ENCODE results near the gene LAMA5. TPM values are rescaled to one million over a fixed set of nuclear protein-coding genes. Genes with fewer than 3 reads are reported as not detected.

LAMA5 gene
- total and polyA plus RNA-seq, 8 donors: 41.4 to 278 (median 79.6) TPM

DNA sequence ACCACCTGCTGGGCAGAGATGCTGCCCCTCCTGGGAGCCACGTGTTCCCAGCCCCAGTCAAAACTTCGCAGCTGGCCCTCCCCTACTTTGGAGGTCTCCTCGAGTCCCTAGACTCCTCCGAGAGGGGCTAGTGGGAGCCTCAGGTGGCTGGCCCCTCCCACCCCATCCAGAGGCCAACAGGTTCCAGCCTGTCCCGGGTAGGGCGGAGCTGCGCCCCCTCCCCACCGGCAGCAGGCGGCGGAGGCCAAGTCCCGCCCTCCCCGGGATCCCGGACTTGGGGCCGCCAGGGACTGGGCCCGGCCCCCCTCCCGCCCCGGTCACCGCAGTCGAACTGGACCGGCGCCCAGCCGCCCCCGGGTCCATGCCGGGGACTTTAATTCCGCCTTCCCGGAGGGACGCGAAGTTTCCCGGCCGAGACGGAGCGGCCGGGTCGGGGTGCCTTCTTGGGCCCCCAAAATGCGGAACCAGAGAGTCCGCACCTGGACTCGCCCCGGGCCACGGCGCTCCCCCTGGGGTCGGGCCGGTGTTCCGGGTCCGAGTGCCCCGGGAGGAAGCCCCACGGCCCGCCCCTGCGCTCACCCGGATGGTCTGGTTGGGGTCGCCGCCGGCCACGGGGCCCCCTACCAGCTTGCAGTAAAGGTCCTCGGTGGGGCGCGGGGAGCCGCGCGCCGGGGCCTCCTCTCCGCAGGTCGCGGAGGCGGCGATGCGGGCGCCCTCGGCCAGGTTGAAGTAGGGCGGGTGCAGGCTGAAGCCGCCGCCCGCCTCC is 559 bp downstream of the LAMA5 start:
- 0 to 10% (median 1%) methylated on average over 6 to 72 of the region's 72 CpGs for whole genome bisulfite sequencing, 5 donors
- intact Hi-C loops (cut with DNase I; ENCODE audit: low total_unique reads): no loop called here
- TF ChIP-seq, protein P1, sequence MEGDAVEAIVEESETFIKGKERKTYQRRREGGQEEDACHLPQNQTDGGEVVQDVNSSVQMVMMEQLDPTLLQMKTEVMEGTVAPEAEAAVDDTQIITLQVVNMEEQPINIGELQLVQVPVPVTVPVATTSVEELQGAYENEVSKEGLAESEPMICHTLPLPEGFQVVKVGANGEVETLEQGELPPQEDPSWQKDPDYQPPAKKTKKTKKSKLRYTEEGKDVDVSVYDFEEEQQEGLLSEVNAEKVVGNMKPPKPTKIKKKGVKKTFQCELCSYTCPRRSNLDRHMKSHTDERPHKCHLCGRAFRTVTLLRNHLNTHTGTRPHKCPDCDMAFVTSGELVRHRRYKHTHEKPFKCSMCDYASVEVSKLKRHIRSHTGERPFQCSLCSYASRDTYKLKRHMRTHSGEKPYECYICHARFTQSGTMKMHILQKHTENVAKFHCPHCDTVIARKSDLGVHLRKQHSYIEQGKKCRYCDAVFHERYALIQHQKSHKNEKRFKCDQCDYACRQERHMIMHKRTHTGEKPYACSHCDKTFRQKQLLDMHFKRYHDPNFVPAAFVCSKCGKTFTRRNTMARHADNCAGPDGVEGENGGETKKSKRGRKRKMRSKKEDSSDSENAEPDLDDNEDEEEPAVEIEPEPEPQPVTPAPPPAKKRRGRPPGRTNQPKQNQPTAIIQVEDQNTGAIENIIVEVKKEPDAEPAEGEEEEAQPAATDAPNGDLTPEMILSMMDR (IDR thresholded peaks at IDR 0.05): no peak
- no peak for TF ChIP-seq POLR2A (IDR thresholded peaks at IDR 0.05)
- no peak for TF ChIP-seq POLR2AphosphoS5 (IDR thresholded peaks at IDR 0.05)
- TF ChIP-seq EP300 (IDR thresholded peaks at IDR 0.05): no peak
- peak overlapping the region; percentile 67 to 90 (median 77) for H3K4me3 ChIP-seq
- H3K9me3 ChIP-seq: no peaks in the 10 kb centered on the region
- peaks cover 87 to 97% (median 96%) of the 10 kb centered on the region in 4 donors for H3K4me1 ChIP-seq
- peak overlapping the region; percentile 75 to 92 (median 89) for H3K27ac ChIP-seq
- H3K36me3 ChIP-seq: peaks cover 0 to 10% (median 4%) of the 10 kb centered on the region in 4 donors
- DNase-seq: peak in 1 of 2 donors; percentile 91
- peaks cover 0 to 54% (median 20%) of the 10 kb centered on the region in 3 donors for H3K27me3 ChIP-seq

DNA sequence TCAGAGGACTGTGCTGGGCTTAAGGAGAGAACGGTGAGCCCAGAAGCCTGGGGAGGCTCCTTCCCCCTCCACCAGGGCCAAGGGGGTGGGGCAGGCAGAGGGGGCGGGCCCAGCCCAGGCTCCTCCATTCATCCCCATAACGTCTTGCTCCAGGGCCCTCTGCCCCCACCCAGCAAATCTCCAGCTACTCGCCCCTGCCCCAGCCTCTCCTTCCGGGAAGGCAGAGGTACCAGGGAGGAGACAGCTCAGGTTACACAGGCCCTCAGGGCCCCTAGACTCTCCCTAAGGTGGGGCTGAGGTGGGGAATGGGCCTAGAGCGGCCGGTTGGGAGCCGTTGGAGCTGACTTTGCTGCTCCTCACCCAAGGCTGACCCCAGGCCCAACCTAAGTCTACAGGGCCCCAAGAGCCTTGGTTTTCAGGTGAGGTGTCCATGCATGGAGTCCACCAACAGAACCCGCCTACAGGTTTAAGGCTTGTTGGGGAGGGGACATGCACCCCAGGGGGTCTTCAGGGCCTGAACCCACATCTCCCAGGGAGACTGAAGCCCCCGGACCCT is 1.2 kb downstream of the LAMA5 start:
- DNase-seq: peak in 1 of 2 donors; percentile 89
- Histone ChIP-seq H3K27me3 (peaks cover 0 to 50% (median 20%) of the 10 kb centered on the region in 3 donors), H3K4me1 (peaks cover 92 to 97% (median 96%) of the 10 kb centered on the region in 4 donors), H3K9me3 (no peaks in the 10 kb centered on the region), H3K27ac (peak overlapping the region; percentile 75 to 92 (median 89)), H3K4me3 (peak overlapping the region; percentile 67 to 90 (median 77)), H3K36me3 (peaks cover 0 to 14% (median 4%) of the 10 kb centered on the region in 4 donors)
- TF ChIP-seq, protein P1 (IDR thresholded peaks at IDR 0.05): no peak
- TF ChIP-seq EP300 (IDR thresholded peaks at IDR 0.05) (no peak), POLR2A (IDR thresholded peaks at IDR 0.05) (no peak), POLR2AphosphoS5 (IDR thresholded peaks at IDR 0.05) (no peak)
- intact Hi-C loops (cut with DNase I; ENCODE audit: low total_unique reads): no loop called here
- 10 to 21% (median 17%) methylated on average over 5 to 10 of the region's 10 CpGs for WGBS, 5 donors

DNA sequence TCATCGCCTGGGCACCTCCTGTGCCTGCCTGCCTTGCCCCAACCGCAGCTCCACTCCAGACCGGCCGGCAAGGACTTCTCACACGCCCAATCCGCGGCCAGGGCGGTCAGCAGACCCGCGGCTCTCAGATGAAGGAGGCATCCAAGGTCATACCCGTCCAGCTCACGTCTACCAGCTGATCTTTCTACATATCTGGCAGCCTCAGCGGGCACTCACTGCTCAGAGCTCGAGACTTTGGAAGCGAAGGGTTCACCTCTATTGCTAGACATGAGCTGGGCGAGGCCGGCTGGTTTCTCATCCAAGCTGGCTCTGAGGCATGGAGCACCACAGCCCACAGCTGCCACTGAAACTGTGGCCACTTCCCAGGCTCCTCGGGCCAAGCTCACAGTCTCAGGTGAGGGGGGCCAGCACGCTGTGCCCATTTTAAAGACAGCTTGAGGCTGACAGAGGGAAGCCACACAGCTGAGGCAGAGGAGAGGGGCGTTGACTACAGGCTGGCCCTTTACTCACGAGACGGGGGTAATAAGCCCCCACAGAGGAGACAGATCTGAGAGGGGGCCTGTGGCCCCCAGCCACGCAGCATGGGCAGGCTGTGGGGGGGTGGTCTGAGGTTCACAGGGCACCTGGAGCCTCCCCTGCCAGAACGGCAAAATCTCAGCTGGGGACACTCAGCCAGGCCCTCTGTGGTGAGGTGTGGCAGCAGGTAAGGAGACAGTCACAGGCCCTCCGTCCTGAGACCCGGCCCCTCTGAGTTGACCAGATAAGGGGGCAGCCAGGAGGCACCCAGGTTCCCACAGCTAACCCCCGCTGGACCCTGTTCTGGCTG is 2.0 kb downstream of the LAMA5 start:
- TF ChIP-seq POLR2A (IDR thresholded peaks at IDR 0.05): no peak
- TF ChIP-seq POLR2AphosphoS5 (IDR thresholded peaks at IDR 0.05): peak; percentile 8 to 62 (median 16)
- TF ChIP-seq, protein P1 (IDR thresholded peaks at IDR 0.05): no peak
- TF ChIP-seq EP300 (IDR thresholded peaks at IDR 0.05): no peak
- peaks cover 90 to 94% (median 92%) of the 10 kb centered on the region in 4 donors for H3K4me1 ChIP-seq
- H3K9me3 ChIP-seq: no peaks in the 10 kb centered on the region
- intact Hi-C loops (cut with DNase I; ENCODE audit: low total_unique reads): no loop called here
- peaks cover 0 to 14% (median 4%) of the 10 kb centered on the region in 4 donors for H3K36me3 ChIP-seq
- DNase-seq: peak; percentile 56 to 76
- WGBS, 5 donors: 34 to 52% (median 40%) methylated on average over 25 to 27 of the region's 27 CpGs
- peaks cover 0 to 42% (median 20%) of the 10 kb centered on the region in 3 donors for H3K27me3 ChIP-seq
- peak overlapping the region; percentile 63 to 92 (median 89) for H3K27ac ChIP-seq
- peak overlapping the region; percentile 67 to 90 (median 77) for H3K4me3 ChIP-seq

All from stomach (tissue), 9 donors.